LNCAP (cell line): Measurements from ENCODE around the gene NDFIP2.

Experiments used
- CTCF ChIP-seq: fragments of 450-650 bp; IDR thresholded peaks from 2 replicates; pipeline ENCODE4 v1.5.1; 2017; ENCODE audit warnings: mild to moderate bottlenecking

NDFIP2 gene

GRCh38 chr13:79511611-79512010, 30.7 kb downstream of the NDFIP2 start:
- TF ChIP-seq CTCF: no peak

DNA sequence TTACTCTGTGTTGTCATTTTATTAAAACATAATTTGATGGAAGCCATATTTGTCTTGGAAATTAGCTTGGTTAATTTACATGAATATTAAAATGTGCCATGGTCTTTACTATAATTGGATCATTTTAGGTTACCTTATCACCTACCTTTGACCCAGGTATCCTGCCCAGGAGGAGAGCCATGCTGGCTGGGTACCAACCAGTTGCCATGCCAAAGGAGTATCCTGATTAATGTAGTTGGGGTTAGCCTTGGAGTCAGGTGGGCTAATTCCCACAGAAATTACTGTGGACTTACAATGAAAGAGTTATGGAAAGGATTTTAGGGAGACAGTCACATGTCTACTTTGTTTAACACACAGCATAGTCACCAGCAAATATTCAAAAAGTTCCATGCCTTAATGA, 32.0 kb downstream of the NDFIP2 start:
- TF ChIP-seq CTCF: no peak

GRCh38 chr13:79516595-79516994, 35.6 kb downstream of the NDFIP2 start:
- no peak for TF ChIP-seq CTCF

GRCh38 chr13:79519255-79519654, 38.3 kb downstream of the NDFIP2 start:
- no peak for TF ChIP-seq CTCF

DNA sequence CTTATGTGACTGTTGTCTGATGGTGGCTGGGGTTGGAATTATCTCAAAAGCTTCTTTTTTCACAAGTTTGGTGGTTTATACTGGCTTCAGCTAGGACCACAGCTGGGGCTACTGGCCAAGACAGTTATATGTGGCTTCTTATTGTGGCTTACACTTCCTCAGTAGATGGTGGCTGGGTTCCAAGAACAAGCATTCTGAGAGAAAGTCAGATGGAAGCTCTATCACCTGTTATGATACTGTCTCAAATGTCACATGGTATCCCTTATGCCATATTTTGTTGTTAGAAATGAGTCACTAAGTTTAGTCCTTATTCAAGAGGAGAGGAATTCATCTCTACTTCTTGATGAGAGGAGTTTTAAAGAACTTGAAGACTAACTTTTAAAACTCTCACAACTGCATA, 41.6 kb downstream of the NDFIP2 start:
- TF ChIP-seq CTCF: no peak

GRCh38 chr13:79525064-79525857, 44.3 kb downstream of the NDFIP2 start:
- TF ChIP-seq CTCF: no peak

- TF ChIP-seq CTCF: no peak
These were observed 46.7 kb downstream of the NDFIP2 start for GRCh38 chr13:79527698-79528097.

- no peak for TF ChIP-seq CTCF
These were observed 47.4 kb downstream of the NDFIP2 start for GRCh38 chr13:79528356-79528755.
